HG03095 (cell line): ENCODE measurements around the gene EPG5.
"Not testable (repeated sequence)": the region's sequence is repeated elsewhere in the genome, so short reads cannot be mapped to it uniquely, and the experiment has no call there.

ENCODE experiments used
- ATAC-seq: cut with Tn5 transposase; IDR thresholded peaks from one replicate; pipeline ENCODE4 v1.9.1; 2021; ENCODE audit warnings: moderate library complexity; ENCODE audit not compliant: unreplicated experiment

The EPG5 gene, protein sequence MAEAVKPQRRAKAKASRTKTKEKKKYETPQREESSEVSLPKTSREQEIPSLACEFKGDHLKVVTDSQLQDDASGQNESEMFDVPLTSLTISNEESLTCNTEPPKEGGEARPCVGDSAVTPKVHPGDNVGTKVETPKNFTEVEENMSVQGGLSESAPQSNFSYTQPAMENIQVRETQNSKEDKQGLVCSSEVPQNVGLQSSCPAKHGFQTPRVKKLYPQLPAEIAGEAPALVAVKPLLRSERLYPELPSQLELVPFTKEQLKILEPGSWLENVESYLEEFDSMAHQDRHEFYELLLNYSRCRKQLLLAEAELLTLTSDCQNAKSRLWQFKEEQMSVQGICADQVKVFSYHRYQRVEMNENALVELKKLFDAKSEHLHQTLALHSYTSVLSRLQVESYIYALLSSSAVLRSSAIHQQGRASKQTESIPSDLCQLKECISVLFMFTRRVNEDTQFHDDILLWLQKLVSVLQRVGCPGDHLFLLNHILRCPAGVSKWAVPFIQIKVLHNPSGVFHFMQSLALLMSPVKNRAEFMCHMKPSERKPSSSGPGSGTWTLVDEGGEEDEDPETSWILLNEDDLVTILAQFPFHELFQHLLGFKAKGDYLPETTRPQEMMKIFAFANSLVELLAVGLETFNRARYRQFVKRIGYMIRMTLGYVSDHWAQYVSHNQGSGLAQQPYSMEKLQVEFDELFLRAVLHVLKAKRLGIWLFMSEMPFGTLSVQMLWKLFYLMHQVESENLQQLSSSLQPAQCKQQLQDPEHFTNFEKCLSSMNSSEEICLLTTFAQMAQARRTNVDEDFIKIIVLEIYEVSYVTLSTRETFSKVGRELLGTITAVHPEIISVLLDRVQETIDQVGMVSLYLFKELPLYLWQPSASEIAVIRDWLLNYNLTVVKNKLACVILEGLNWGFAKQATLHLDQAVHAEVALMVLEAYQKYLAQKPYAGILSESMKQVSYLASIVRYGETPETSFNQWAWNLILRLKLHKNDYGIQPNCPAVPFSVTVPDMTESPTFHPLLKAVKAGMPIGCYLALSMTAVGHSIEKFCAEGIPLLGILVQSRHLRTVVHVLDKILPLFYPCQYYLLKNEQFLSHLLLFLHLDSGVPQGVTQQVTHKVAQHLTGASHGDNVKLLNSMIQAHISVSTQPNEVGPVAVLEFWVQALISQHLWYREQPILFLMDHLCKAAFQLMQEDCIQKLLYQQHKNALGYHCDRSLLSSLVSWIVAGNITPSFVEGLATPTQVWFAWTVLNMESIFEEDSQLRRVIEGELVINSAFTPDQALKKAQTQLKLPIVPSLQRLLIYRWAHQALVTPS (N-terminal part only)

DNA sequence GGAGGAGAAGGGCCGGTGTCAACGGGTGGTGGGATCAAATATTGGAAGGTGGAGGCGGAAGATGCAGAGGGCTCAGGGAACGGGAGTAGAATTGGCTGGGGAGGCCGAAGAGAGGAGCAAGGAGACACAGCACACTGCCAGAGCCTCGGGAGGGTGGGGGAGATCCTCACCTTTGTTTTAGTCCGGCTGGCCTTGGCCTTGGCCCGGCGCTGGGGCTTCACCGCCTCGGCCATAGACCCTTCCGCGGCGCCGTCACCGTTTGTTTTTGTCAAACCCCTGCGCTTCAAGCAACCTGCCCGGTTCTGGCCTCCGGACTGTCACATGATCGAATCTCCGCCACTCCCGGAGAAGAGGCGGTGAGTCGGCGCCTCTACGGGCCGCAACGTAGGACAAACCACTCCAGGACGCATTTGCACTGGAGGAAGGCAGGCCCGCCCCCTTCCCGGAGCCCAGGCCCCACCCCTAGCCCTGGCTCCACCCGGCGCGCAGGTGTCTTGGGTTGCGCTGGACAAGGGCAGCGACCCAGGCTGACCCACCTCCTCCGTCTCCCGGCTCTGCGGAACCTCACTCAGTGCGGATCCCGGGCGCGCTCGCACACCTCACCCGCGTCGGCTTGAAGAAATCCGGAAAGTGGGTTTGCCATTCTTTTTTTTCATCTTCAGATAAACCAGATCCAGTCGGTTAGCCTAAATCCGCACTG, at the start of gene EPG5:
EPG5 (minus strand) TSS at position 323 of the 700 bp plus-strand sequence; CDS start at position 233, 90 bp downstream.
- ATAC-seq: peak; percentile 98

DNA sequence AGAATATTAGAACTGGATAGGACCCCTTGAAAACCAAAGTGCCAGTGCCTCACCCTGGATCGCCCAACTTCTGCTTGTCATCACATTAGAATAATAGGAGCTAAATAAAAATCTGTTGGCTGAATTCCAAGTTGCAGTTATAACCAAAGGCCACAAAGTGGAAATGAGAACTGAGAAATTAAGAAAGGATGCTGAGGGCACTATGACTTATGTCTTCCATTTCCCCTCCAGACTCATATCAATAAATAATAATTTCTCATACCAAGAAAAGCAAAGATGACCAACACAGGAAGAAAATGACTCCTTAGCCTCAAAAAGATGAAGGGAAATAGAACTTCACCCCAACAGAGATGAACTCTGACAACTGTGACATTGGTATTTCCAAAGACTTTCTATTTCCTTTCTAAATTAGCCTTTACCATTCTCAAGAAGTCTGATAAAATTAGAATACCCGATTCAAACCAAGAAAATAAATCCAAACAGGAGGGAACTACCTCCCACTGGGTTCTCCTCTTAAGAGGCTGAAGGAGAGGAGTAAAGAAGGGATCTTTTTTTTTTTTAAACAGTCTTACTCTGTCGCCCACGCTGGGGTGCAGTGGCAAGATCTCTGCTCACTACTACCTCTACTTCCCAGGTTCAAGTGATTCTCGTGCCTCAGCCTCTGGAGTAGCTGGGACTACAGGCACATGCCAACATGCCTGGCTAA, 46.5 kb upstream of the EPG5 start:
- peak; percentile 74 for ATAC-seq

DNA sequence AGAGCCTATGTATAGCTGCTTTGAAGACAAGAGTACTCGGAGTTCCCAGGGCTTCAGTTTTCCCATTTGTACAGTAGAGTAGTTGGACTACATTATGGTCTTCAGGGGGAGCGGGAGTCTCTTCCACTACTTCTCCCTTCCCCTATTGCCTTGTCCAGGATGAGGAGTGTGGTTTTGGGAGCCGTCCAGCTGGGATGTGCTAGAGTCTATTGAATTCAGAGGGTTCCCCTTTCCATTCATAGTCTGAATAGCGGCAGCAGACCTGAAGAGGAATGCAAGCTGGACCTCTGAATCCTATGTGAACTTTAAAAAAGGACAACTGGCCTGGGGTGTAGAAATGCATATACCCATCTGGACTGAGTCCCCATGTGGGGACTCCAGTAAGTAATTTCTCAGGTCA, 43.5 kb upstream of the EPG5 start:
- no peak for ATAC-seq

DNA sequence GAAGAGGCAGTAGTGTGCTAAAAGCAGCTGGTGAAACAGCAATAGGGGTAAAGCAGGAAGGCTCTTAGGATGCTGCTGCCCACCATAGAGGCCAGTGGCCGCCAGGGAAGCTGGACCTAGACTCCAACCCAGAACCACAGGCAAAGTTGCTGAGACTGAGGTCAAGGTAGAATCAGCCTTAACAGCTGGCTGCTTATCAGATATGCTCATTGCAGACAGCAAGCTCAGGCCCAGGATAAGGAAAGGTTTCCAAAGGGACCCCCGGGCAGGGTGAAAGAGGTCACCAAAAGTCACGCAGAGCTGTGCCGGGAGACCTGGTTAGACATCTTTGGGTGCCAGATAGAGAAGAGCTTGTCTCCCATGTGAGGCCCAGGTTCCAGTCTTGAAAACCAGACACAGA, 42.9 kb upstream of the EPG5 start:
- ATAC-seq: no peak

DNA sequence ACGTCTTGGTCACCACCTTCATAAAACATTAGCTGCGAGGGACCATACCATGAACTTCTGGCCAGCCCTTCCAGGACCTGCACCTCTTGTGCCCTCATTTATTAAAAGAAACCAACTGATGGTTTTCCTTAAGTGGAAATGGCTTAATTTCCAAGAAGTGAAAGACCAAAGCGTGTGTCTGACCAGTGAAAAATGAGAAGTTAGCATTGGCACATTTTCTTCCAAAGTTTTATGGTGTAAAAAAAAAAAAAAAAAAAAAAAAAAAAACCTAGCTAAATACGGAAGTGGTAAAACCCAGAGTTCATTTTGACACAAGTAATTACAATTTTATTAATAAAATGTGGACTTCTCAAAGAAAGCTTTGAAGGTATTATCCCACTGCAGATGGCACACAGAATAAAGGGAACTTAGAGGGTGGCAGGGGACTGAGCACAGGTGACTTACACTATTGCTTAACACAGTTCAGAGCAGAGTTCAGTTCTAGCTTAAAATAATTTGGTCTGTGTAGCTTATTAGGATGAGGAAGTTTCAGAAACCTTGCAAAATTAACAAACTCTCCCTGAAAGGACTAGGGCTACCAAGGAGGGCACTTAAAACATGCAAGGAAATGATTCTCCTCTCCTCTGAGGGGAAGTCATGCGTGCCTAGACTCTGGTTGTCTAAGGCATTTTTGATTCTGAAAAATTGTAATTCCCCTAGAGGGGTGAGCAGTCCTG, 42.2 kb upstream of the EPG5 start:
- ATAC-seq: no peak

DNA sequence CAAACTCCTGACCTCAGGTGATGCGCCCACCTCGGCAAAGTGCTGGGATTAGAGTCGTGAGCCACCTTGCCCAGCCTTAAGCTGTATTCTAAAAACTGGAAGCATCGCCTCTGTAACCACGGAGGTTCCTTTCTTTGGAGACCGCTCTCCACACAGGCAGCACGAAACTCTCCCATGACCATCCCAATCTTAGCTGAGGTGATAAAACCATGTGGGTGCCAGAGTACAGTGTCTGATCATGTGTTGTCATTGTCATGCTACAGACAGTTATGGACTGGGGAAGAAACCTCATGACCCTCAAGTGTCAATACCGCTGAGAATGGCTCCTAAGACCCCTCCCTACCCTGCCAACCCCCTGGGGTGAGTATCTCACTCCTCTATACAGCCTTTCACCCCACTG, 41.4 kb upstream of the EPG5 start:
- no peak for ATAC-seq

DNA sequence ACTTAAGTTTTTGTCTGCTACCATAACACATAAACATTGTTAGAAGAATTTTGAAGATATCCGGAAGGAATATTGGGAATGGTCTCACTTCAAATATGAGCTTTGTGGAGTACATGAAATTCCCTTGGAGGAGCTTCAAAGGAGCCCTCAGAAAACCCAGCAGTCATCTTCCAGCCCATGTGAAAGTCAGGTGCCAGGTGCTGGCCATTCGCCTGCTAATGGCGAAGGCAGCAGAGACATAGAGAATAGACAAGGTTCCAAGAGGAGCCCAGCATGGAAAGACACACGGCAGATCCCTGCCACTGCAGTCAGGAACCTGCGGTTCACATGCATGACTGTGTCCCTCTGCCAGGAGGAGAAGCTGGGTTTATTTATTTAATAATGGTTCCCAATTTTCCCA, 40.0 kb upstream of the EPG5 start:
- ATAC-seq: no peak

DNA sequence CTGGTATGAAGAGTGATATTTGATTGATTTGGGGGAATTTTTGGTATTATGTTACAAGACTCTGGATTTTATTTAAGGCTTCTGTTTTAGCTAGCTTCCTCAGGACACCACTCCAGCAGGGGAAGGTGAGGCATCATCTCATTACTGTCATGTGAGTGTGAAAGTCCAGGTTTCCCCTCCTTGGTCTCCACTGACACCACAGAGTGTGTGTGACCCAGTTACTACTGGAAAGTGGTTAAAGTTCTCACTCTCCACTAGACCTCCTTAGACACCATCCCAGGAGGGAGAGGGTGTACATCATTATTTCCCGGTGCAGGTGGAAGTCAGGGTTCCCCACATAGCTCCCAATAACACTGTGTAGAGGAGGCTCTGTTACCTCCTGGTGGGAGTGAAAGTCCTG, 35.8 kb upstream of the EPG5 start:
- no peak for ATAC-seq

DNA sequence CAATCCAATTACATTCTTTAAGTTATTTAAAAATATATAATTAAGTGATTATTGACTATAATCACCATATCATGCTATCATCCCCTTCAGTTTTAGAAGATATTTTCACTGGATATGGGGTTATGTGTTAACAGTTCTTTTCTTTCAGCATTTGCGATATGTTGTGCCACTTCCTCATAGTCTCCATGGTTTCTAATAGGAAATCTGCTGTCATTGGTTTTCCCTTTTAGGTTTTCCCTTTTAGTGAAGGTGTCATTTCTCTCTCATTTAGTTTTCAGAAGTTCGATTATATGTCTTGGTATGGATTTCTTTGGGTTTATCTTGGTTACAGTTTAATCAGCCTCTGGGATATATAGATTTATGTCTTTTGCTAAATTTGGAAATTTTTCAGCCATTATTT, 34.8 kb upstream of the EPG5 start:
- ATAC-seq: no peak

DNA sequence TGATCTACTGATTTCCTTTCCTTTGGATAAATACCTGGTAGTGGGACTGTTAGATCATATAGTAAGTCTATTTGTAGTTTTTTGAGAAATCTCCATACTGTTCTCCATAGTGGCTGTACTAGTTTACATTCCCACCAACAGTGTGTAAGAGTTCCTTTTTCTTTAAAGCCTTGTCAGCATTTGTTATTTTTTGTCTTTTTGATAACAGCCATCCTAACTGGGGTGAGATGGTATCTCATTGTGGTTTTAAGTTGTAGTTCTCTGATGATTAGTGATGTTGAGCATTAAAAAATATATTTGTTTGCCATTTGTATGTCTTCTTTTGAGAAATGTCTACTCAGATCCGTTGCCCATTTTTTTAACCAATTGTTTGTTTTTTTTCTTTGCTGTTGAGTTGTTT, 33.9 kb upstream of the EPG5 start:
- no peak for ATAC-seq

DNA sequence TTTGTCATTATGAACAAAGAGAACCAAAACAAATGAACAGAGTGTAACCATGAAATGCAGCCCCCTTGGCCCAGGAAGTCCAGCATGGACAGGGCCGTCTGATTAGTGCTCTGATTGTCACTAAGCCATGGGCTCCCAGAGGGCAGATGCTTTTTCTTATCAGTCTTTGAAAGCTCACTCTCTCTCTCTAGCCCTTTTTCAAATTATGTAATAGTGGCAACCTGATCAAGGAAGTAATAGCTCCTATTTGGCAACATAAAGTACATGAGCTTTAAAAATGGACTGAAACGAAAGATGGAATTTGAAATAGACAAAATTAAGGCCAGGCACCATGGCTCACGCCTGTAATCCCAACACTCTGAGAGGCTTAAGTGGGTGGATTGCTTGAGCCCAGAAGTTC, 32.4 kb upstream of the EPG5 start:
- no peak for ATAC-seq

DNA sequence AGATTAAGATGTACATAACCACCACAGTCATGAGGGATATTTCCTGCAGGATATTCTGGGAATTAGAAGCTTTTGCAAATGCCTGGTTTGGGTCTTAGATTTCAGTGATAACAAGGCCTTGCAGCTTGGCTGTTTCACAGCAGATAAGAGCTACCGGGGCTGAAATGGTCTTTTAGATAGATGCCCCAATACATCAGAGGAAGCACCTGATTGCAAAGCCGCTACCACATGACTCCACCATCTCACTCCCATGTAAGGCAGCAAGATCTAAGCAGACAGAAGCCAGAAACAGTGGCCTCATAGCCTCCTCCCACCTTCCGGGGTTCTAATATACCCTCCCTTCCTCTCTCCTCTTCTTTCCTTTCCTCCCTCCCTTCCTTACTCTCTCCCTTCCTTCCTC, 31.1 kb upstream of the EPG5 start:
- no peak for ATAC-seq

DNA sequence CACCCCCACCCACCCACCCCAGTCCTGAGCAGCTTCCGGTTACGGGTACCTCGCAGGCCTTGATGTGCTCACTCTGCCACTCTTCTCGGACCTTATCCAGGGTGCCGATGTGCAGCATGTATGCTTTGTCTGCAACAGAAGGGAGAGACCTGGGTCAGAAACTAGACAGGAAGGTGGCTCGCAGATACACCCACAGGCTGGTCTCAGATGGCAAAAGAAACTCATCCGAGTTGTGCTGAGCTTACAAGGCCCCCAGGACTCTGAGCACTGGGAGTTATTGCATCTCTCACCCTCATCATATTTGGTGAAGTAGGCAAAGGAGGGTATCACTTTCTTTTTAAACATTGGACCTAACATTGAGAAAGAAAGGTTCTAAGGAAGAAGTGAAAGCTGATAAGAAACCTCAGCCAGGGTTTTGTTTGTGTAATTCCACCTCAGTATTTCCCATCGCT, 30.6 kb upstream of the EPG5 start:
- no peak for ATAC-seq

DNA sequence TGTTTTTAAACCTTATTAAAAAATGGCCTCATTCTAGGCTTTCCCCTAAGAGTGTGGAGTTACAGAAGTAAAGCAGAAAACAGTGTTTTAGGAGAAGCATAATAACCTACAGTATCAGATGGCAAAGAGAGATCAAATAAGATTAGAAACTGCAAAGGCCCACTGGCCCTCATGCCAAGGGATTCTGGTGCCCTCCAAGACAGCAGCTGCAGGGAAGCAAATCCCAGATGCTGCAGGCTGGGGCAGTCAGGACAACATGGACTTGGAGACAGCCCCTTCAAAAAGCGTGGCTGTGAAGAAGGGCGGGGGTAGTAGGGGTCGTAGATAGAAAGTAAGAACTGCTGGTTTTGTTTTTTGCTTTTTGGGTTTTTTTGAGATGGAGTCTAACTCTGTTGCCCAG, 28.3 kb upstream of the EPG5 start:
- ATAC-seq: no peak

DNA sequence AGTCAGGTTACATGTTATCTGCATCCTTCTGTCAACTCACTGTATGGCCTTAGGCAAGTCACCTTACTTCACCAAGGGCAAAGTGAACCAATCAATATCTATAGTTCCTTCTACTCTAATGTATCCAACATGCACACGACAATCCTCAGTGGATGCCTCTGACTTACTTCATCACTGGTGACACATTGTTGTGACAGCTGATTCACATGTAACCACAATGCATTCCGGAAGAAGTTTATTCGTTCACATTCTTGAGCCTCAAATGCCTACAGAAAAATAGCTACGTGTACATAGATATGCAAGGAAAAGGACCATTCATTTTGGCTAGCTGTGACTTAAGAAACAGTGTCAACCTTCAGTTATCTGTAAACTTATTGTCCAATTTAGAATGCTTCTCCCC, 26.3 kb upstream of the EPG5 start:
- no peak for ATAC-seq

DNA sequence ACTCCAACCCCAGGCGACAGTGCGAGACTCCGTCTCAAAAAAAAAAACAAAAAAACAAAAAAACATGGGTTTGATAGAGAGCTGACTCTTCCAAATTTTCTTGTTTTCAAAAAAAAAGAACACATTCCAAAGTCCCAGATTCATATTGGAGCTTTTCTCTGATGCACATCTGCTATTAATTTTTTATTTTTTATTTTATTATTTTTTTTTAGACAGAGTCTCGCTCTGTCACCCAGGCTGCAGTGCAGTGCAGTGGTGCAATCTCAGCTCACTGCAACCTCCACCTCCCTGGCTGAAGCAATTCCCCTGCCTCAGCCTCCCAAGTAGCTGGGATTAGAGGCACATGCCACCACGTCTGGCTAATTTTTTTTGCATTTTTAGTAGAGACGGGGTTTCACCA, 25.4 kb upstream of the EPG5 start:
- ATAC-seq: not testable (repeated sequence)

DNA sequence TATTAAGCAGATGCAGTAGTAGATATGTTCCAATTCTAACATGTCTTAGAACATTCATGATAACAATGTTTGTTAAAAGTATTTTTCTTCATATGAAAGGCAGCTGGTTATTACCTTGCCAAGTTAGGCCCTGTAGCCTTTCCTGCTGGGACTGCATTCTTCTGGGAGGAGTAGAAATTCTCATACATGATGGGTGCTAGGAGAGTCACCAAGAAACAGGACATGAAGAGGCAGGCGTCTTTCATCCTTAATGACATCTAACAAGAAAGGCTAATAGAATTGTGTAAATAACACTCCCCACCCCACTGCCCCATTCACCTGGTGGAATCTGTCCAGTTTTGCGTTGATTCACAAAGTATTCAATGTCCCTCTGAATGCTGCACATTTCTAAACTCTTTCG, 24.7 kb upstream of the EPG5 start:
- no peak for ATAC-seq

DNA sequence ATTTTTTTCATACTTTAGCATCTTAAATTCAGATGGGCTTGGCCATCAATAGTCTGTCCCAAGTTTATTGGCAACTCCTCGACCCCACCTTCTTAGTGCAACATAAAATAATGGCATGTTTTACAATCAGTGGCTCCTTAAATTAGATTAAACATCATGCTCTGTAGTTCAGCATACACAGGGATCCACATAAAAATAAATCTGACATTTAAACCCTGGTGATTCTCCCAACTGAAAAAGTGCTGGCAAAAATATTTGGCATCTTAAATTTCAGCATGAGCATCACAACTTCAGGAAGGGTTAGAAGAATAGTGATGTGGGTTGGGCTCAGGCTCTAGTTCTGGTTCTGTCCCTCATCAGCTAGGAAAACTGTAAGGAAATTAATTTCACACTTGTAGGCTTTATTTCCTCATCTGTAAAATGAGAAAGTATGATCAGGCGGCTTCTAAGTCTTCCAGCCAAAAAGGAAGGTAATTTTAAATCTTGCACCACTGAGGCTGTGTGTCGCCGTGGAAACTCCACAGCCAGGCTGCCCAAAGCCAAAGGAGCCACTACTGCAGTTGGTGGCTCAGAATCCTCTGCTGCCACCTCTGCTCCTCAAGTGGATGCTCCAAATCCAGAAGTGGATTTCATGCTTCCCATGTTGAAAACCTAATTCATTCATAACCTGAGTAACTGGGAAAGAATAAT, 17.6 kb upstream of the EPG5 start:
- no peak for ATAC-seq

DNA sequence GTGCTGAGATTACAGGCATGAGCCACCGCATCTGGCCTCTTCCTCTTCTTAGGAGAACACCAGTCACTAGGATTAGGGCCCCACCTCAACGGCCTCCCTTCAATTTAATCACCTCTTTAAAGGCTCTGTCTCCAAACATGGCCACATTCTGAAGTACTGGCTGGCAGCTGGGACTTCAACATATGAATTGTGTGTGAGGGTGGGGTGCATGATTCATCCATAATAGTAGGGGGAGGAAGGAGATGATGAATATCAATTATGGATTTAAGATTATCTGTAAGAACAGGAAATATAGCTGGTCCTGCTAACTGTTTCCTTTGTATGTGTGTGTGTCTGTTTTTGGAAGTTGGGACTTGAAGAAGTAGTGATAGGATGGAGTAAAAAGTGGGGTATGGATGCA, 14.7 kb upstream of the EPG5 start:
- no peak for ATAC-seq
